Glomerular visceral epithelial cell (primary cell): ENCODE measurements around the gene THUMPD1.
"Not testable (repeated sequence)": the region's sequence is repeated elsewhere in the genome, so short reads cannot be mapped to it uniquely, and the experiment has no call there.

Experiments
- DNase-seq: peaks from one replicate; pipeline ENCODE4 v3.0.0-alpha.2; 2016; ENCODE audit errors: extremely low spot score

Gene THUMPD1

GRCh38 chr16:20741554-20742285, at the start of gene THUMPD1:
TSS of gene THUMPD1 (minus strand) at chr16:20741818. CDS start at chr16:20741739, 79 bp downstream.
- peak; percentile 92 for DNase-seq

- no peak for DNase-seq
These were observed 47.5 kb upstream of the THUMPD1 start for GRCh38 chr16:20789130-20789529.

GRCh38 chr16:20784204-20784603, 42.6 kb upstream of the THUMPD1 start:
- no peak for DNase-seq

- no peak for DNase-seq
These were observed 40.9 kb upstream of the THUMPD1 start for GRCh38 chr16:20782470-20782869.

- DNase-seq, result no peak
These were observed 40.1 kb upstream of the THUMPD1 start for GRCh38 chr16:20781697-20782096.

- DNase-seq, result peak; percentile 73
These were observed 33.2 kb upstream of the THUMPD1 start for GRCh38 chr16:20774703-20775362.

- no peak for DNase-seq
These were observed 32.1 kb upstream of the THUMPD1 start for GRCh38 chr16:20773679-20774078.

- DNase-seq, result no peak
These were observed 27.2 kb upstream of the THUMPD1 start for GRCh38 chr16:20768818-20769217.

GRCh38 chr16:20768121-20768520, 26.5 kb upstream of the THUMPD1 start:
- no peak for DNase-seq

- no peak for DNase-seq
These were observed 26.0 kb upstream of the THUMPD1 start for GRCh38 chr16:20767577-20767976.

- DNase-seq, result no peak
These were observed 24.7 kb upstream of the THUMPD1 start for GRCh38 chr16:20766294-20766693.

- DNase-seq, result no peak
These were observed 24.1 kb upstream of the THUMPD1 start for GRCh38 chr16:20765732-20766131.

GRCh38 chr16:20764448-20764847, 22.8 kb upstream of the THUMPD1 start:
- DNase-seq, result not testable (repeated sequence)

GRCh38 chr16:20763461-20764232, 22.0 kb upstream of the THUMPD1 start, which contains the start of gene ACSM3:
TSS of gene ACSM3 (plus strand) at chr16:20764014. CDS start at chr16:20770035, 6,021 bp downstream.
- DNase-seq, result peak; percentile 93

GRCh38 chr16:20762404-20763123, 20.9 kb upstream of the THUMPD1 start:
- no peak for DNase-seq

- no peak for DNase-seq
These were observed 19.6 kb upstream of the THUMPD1 start for GRCh38 chr16:20761175-20761574.

- DNase-seq, result no peak
These were observed 18.7 kb upstream of the THUMPD1 start for GRCh38 chr16:20760346-20760745.

- not testable (repeated sequence) for DNase-seq
These were observed 14.2 kb upstream of the THUMPD1 start for GRCh38 chr16:20755799-20756198.

GRCh38 chr16:20755238-20755637, 13.6 kb upstream of the THUMPD1 start:
- no peak for DNase-seq

GRCh38 chr16:20753727-20754126, 12.1 kb upstream of the THUMPD1 start:
- DNase-seq, result no peak

- no peak for DNase-seq
These were observed 8.9 kb upstream of the THUMPD1 start for GRCh38 chr16:20750558-20750957.

- no peak for DNase-seq
These were observed 7.9 kb upstream of the THUMPD1 start for GRCh38 chr16:20749474-20749873.
